Fibroblast of skin of left quadriceps (primary cell): ENCODE measurements around the gene C3.

Experiments
- DNase-seq, 2 experiments: peaks; one replicate each; pipeline ENCODE4 v3.0.0-alpha.2; 2013; ENCODE audit warnings: low read depth in 2 of 2

C3 gene

GRCh38 chr19:6730941-6731670 lies 10.7 kb upstream of the C3 start:
- DNase-seq, result no peak

GRCh38 chr19:6730153-6730804 lies 9.8 kb upstream of the C3 start:
- DNase-seq, result no peak

GRCh38 chr19:6729573-6730152 lies 9.2 kb upstream of the C3 start:
- no peak for DNase-seq

GRCh38 chr19:6728346-6728745 lies 7.9 kb upstream of the C3 start:
- DNase-seq, result no peak

GRCh38 chr19:6725513-6726231 lies 5.2 kb upstream of the C3 start:
- no peak for DNase-seq

- no peak for DNase-seq
These were observed 4.4 kb upstream of the C3 start for GRCh38 chr19:6724631-6725492.

- no peak for DNase-seq
These were observed 3.3 kb upstream of the C3 start for GRCh38 chr19:6723738-6724137.

GRCh38 chr19:6723108-6723618 lies 2.7 kb upstream of the C3 start:
- DNase-seq, result no peak

- no peak for DNase-seq
These were observed 1.3 kb upstream of the C3 start for GRCh38 chr19:6721773-6722172.

GRCh38 chr19:6721138-6721474 lies 656 bp upstream of the C3 start:
- no peak for DNase-seq

- DNase-seq, result no peak
These were observed 470 bp downstream of the C3 start for GRCh38 chr19:6719992-6720368.

GRCh38 chr19:6719540-6719861 lies 949 bp downstream of the C3 start:
- DNase-seq, result no peak

- DNase-seq, result no peak
These were observed 1.5 kb downstream of the C3 start for GRCh38 chr19:6718741-6719539.

GRCh38 chr19:6718111-6718740 lies 2.2 kb downstream of the C3 start:
- DNase-seq, result no peak

GRCh38 chr19:6717441-6717971 lies 2.9 kb downstream of the C3 start:
- DNase-seq, result no peak

- DNase-seq, result no peak
These were observed 3.4 kb downstream of the C3 start for GRCh38 chr19:6717036-6717435.

GRCh38 chr19:6716610-6716970 lies 3.9 kb downstream of the C3 start:
- DNase-seq, result no peak

GRCh38 chr19:6714749-6715555 lies 5.5 kb downstream of the C3 start:
- DNase-seq, result no peak
